ENCODE measurements around the gene BAIAP2L2. TPM values are rescaled to one million over a fixed set of nuclear protein-coding genes. Genes with fewer than 3 reads are reported as not detected.

BAIAP2L2 gene
- total and polyA plus RNA-seq, 2 of the 4 experiments (the other 2 are of a cell fraction) = 0.18 to 0.46 TPM

DNA sequence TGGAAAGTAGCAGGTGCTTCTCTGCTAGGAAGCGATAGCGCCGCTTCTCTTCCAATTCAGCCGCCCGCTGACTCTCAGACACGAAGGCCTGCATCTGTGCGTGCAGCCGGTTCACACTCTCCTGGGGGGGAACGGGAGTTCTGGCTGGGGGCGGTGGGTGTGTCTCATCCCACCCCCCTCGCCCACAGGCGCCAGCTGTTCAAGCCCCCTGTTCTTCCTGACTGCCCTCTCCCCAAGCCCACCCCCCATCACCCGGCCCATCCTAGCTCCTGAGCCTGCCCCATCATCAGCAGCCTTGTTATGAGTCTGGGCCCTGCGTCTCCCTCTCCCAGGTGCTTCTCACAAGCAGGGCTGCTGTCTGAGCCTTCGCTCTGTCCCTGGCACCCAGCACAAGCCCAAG lies 13.4 kb downstream of the BAIAP2L2 start:
- 50% methylated on average over 2 of the region's 15 CpGs; no CpG with 5 or more reads in 1 of the 2 experiments for WGBS, 2 experiments (ENCODE audit: extremely low coverage in 2 of 2, insufficient read length in 1 of 2)
- H2BK20ac ChIP-seq (ENCODE audit: low read depth, low read length) = no peak overlapping the region
- peaks cover 4% of the 10 kb centered on the region for H3K4me1 ChIP-seq (ENCODE audit: control insufficient read depth, insufficient read depth, low read length)
- dilution Hi-C loops (cut with HindIII; ENCODE audit: low sequenced_read_pairs, unreplicated experiment) = no loop called here
- no peak overlapping the region for H3K27ac ChIP-seq (ENCODE audit: insufficient read depth, low read length)
- intact Hi-C loops (cut with micrococcal nuclease) = no loop called here
- H3K23ac ChIP-seq (ENCODE audit: low read depth, low read length) = no peak overlapping the region
- H3K9me1 ChIP-seq (ENCODE audit: insufficient read depth, low read length) = peaks cover 5% of the 10 kb centered on the region; the same call in 1 of the 2 replicates
- H3K9ac ChIP-seq (ENCODE audit: low read depth, low read length) = no peak overlapping the region
- H3K4ac ChIP-seq (ENCODE audit: low read depth, low read length) = no peak overlapping the region
- no peak overlapping the region for H3K14ac ChIP-seq (replicated peaks; ENCODE audit: low read depth, low read length)
- no peaks in the 10 kb centered on the region for H3K79me1 ChIP-seq (ENCODE audit: low read depth in 1 of 2, low read length in 2 of 2)
- BruUV-seq (replicated peaks) = no TSS peak
- no peak overlapping the region for H4K8ac ChIP-seq (ENCODE audit: low read depth in 2 of 2, low read length in 2 of 2)
- H3K27me3 ChIP-seq (ENCODE audit: control insufficient read depth, insufficient read depth, low read length) = peaks cover 7% of the 10 kb centered on the region; the same call in 1 of the 2 replicates
- no peaks in the 10 kb centered on the region for H3K9me3 ChIP-seq (ENCODE audit: control insufficient read depth, insufficient read depth, low read length)
- H3K4me2 ChIP-seq (ENCODE audit: low read depth, low read length) = no peak overlapping the region
- H3K18ac ChIP-seq (ENCODE audit: low read depth, low read length) = no peak overlapping the region
- H4K20me1 ChIP-seq (ENCODE audit: insufficient read depth, low read length) = no peaks in the 10 kb centered on the region
- H2AK5ac ChIP-seq (ENCODE audit: low read depth, low read length) = no peak overlapping the region
- H2BK5ac ChIP-seq (ENCODE audit: low read depth, low read length, poor library complexity, severe bottlenecking) = no peak overlapping the region
- no peak overlapping the region for H4K91ac ChIP-seq (ENCODE audit: insufficient read depth, low read depth, low read length)
- H2BK120ac ChIP-seq (ENCODE audit: low read depth, low read length) = no peak overlapping the region
- TF ChIP-seq SMC3 (IDR thresholded peaks at IDR 0.05; ENCODE audit: low read depth, low read length) = no peak
- TF ChIP-seq CHD1 (IDR thresholded peaks at IDR 0.05; ENCODE audit: low read depth, low read length) = no peak
- TF ChIP-seq, protein P1, sequence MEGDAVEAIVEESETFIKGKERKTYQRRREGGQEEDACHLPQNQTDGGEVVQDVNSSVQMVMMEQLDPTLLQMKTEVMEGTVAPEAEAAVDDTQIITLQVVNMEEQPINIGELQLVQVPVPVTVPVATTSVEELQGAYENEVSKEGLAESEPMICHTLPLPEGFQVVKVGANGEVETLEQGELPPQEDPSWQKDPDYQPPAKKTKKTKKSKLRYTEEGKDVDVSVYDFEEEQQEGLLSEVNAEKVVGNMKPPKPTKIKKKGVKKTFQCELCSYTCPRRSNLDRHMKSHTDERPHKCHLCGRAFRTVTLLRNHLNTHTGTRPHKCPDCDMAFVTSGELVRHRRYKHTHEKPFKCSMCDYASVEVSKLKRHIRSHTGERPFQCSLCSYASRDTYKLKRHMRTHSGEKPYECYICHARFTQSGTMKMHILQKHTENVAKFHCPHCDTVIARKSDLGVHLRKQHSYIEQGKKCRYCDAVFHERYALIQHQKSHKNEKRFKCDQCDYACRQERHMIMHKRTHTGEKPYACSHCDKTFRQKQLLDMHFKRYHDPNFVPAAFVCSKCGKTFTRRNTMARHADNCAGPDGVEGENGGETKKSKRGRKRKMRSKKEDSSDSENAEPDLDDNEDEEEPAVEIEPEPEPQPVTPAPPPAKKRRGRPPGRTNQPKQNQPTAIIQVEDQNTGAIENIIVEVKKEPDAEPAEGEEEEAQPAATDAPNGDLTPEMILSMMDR (conservative IDR thresholded peaks at IDR 0.05; ENCODE audit: low read depth, low read length) = no peak
- no peak for TF ChIP-seq CEBPB (IDR thresholded peaks at IDR 0.05; ENCODE audit: low read depth, low read length)
- TF ChIP-seq, protein P2, sequence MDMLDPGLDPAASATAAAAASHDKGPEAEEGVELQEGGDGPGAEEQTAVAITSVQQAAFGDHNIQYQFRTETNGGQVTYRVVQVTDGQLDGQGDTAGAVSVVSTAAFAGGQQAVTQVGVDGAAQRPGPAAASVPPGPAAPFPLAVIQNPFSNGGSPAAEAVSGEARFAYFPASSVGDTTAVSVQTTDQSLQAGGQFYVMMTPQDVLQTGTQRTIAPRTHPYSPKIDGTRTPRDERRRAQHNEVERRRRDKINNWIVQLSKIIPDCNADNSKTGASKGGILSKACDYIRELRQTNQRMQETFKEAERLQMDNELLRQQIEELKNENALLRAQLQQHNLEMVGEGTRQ (IDR thresholded peaks at IDR 0.05; ENCODE audit: low read depth, low read length) = no peak
- no peak for TF ChIP-seq FOS (IDR thresholded peaks at IDR 0.05; ENCODE audit: low read depth, low read length)
- no peak for TF ChIP-seq RAD21 (IDR thresholded peaks at IDR 0.05; ENCODE audit: low read length)
- no peak for TF ChIP-seq NFE2L2 (IDR thresholded peaks at IDR 0.05; ENCODE audit: low read depth, low read length)
- TF ChIP-seq MAZ (IDR thresholded peaks at IDR 0.05; ENCODE audit: borderline replicate concordance, low read depth, low read length) = no peak
- H3K36me3 ChIP-seq (ENCODE audit: control insufficient read depth, insufficient read depth, low read length) = no peaks in the 10 kb centered on the region
- H2AFZ ChIP-seq (replicated peaks; ENCODE audit: low read length, poor library complexity) = peak overlapping the region; percentile 61
- ATAC-seq (ENCODE audit: low read depth) = no peak
- POLR2A ChIA-PET (ENCODE audit: unreplicated experiment) = interaction anchor here (0.6 kb wide), 1 partner anchor 108 kb away, joined by 5 read pairs; no protein-coding TSS in a partner anchor
- no peak overlapping the region for H4K5ac ChIP-seq (ENCODE audit: low read depth, low read length)
- H3K4me3 ChIP-seq (ENCODE audit: insufficient read depth, low read depth, low read length) = no peak overlapping the region
- in situ Hi-C loops (cut with MboI; ENCODE audit: low sequenced_read_pairs) = no loop called here
- H2AK9ac ChIP-seq (replicated peaks; ENCODE audit: low read depth, low read length, poor library complexity) = no peak overlapping the region
- CTCF ChIA-PET = no interaction called here
- no peak overlapping the region for H3K56ac ChIP-seq (ENCODE audit: extremely low read depth, insufficient read depth, low read length)
- no peak for DNase-seq
- no peak overlapping the region for H2BK15ac ChIP-seq (ENCODE audit: low read depth, low read length)

All from IMR-90 (cell line).